ENCODE results near the gene SLC47A2. TPM values are rescaled to one million over a fixed set of nuclear protein-coding genes. Genes with fewer than 3 reads are reported as not detected.

SLC47A2 gene
- total and polyA plus RNA-seq, 2 donors from 2014 or later, result 46.3 to 61.5 TPM

DNA sequence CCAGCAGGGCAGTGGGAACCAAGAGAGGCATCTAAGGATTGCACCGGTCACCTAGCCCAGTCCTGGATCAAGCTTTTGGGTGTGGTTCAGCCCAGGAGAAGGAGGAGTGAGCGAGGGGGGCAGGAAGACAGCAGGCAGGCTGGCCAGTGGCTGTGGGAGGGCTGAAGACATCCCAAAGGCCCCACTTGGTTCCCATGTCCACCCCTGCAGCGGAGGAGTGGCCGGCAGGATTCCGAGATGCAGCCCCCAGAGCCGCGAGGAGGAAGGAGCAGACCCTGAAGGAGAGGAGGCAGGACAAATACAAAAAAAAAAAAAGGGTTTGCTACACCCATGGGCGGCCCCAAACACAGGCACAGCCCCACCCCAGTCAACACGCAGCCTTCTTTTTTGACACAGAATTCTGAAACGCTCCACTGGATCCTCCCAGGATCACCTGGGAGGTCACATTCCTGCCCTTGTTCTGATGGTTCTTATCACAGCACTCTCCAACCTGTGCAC is 1.1 kb upstream of the SLC47A2 start:
- H3K36me3 ChIP-seq (ENCODE audit: control insufficient read depth in 2 of 3, insufficient read depth in 3 of 3, low read length in 3 of 3), result no peaks in the 10 kb centered on the region
- H3K27me3 ChIP-seq (ENCODE audit: control insufficient read depth, insufficient read depth, low read length), result no peaks in the 10 kb centered on the region
- H3K4me3 ChIP-seq (ENCODE audit: low read length in 3 of 3), result peak overlapping the region in 2 of 3 donors; percentile 26 to 60
- intact Hi-C loops (cut with DNase I), result no loop called here
- H3K4me1 ChIP-seq (ENCODE audit: control insufficient read depth in 2 of 3, insufficient read depth in 2 of 3, low read depth in 1 of 3, low read length in 3 of 3), result peaks cover 0 to 46% (median 31%) of the 10 kb centered on the region in 3 donors
- DNase-seq, result peak in 1 of 5 donors; percentile 36
- no peak overlapping the region for H3K9ac ChIP-seq (ENCODE audit: low read length in 3 of 3)
- peak overlapping the region; percentile 73 to 80 for H3K27ac ChIP-seq (ENCODE audit: low read depth in 2 of 2, low read length in 2 of 2)
- TF ChIP-seq CTCF (IDR thresholded peaks at IDR 0.05; ENCODE audit: borderline replicate concordance, extremely low read depth, insufficient read depth), result no peak
- FAIRE-seq, result no peak
- H3K9me3 ChIP-seq (ENCODE audit: control insufficient read depth in 2 of 3, insufficient read depth in 1 of 3, low read length in 3 of 3), result no peaks in the 10 kb centered on the region

DNA sequence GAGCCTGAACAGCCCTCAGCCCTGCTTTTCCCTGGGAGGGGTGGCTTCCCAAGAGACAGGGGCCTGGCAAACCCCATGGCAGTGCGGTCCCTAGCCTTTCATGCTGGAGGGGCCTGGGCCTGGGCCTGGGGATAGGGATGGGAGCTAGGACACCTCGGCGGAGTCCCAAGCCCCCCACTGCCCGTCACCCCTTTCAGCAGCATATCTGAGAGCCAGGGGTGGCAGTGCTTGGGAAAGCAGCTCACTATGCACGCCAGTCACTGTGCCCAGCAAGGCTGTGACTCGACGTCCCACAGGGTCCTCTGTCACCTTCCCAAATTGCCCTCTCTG is 612 bp upstream of the SLC47A2 start:
- peaks cover 0 to 46% (median 31%) of the 10 kb centered on the region in 3 donors for H3K4me1 ChIP-seq (ENCODE audit: control insufficient read depth in 2 of 3, insufficient read depth in 2 of 3, low read depth in 1 of 3, low read length in 3 of 3)
- H3K27ac ChIP-seq (ENCODE audit: low read depth in 2 of 2, low read length in 2 of 2), result peak overlapping the region; percentile 73 to 80
- no peaks in the 10 kb centered on the region for H3K36me3 ChIP-seq (ENCODE audit: control insufficient read depth in 2 of 3, insufficient read depth in 3 of 3, low read length in 3 of 3)
- peak overlapping the region in 1 of 3 donors; percentile 26 for H3K9ac ChIP-seq (ENCODE audit: low read length in 3 of 3)
- no peak for TF ChIP-seq CTCF (IDR thresholded peaks at IDR 0.05; ENCODE audit: borderline replicate concordance, extremely low read depth, insufficient read depth)
- H3K27me3 ChIP-seq (ENCODE audit: control insufficient read depth, insufficient read depth, low read length), result no peaks in the 10 kb centered on the region
- H3K4me3 ChIP-seq (ENCODE audit: low read length in 3 of 3), result peak overlapping the region in 2 of 3 donors; percentile 26 to 60
- no peaks in the 10 kb centered on the region for H3K9me3 ChIP-seq (ENCODE audit: control insufficient read depth in 2 of 3, insufficient read depth in 1 of 3, low read length in 3 of 3)
- DNase-seq (no peak), FAIRE-seq (no peak)
- intact Hi-C loops (cut with DNase I), result no loop called here

DNA sequence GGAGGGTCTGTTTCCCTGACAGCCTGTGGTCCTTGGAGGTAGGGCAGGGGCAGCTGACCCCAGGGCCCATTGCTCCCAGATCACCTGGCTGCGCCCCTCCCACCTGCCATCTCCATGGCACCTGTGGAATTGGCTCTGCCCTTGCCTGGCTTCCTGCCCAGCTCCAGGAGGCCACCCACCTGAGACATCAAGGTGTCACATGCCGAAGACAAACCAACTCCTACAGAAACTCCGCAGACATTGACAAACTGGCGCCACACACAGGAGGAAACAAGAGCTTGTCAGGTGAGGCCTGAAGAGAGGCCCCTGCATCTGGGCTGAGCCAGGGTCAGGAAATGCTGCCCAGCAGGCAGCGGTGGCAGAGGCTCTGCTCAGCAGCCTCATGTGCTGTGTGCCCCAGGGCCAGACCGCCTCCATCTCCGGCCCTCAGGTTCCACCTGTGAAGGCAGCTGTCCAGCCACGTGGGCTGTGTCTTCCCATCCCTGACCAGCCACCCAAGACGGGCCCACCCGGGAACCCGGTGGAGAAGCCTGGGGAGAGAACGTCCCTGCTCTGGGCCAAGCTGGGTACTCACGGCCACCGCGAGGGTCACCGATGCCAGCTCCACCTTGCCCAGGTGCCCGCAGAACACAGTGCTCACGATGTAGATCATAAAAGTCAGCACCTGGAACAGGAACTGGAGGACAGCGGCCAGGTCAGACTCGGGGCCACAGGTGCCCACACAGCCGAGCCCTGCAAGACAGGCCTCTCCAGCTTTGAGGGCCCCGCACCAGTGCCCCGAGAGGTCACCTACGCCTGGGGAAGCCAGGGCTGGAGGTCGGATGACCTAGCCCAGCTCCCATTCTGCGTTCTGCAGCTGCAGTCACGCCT is 1.6 kb downstream of the SLC47A2 start:
- intact Hi-C loops (cut with DNase I), result no loop called here
- Histone ChIP-seq H3K27me3 (ENCODE audit: control insufficient read depth, insufficient read depth, low read length) (no peaks in the 10 kb centered on the region), H3K36me3 (ENCODE audit: control insufficient read depth in 2 of 3, insufficient read depth in 3 of 3, low read length in 3 of 3) (no peaks in the 10 kb centered on the region), H3K9ac (ENCODE audit: low read length in 3 of 3) (peak overlapping the region in 1 of 3 donors; percentile 19), H3K4me3 (ENCODE audit: low read length in 3 of 3) (peak overlapping the region in 2 of 3 donors; percentile 50 to 51), H3K27ac (ENCODE audit: low read depth in 2 of 2, low read length in 2 of 2) (peak overlapping the region; percentile 22 to 72), H3K4me1 (ENCODE audit: control insufficient read depth in 2 of 3, insufficient read depth in 2 of 3, low read depth in 1 of 3, low read length in 3 of 3) (peaks cover 0 to 28% (median 19%) of the 10 kb centered on the region in 3 donors), H3K9me3 (ENCODE audit: control insufficient read depth in 2 of 3, insufficient read depth in 1 of 3, low read length in 3 of 3) (no peaks in the 10 kb centered on the region)
- peak in 1 of 5 donors; percentile 56 for DNase-seq
- no peak for TF ChIP-seq CTCF (IDR thresholded peaks at IDR 0.05; ENCODE audit: borderline replicate concordance, extremely low read depth, insufficient read depth)
- no peak for FAIRE-seq
